Keratinocyte (primary cell): ENCODE data around the gene KCNN4. TPM values are rescaled to one million over a fixed set of nuclear protein-coding genes. Genes with fewer than 3 reads are reported as not detected.

Experiments used
- DNase-seq: peaks from one replicate; pipeline ENCODE4 v3.0.0-alpha.2; 2011; ENCODE audit warnings: low read depth, missing footprints, low spot score
- FAIRE-seq: peaks from 2 replicates; lab custom pipeline; 2011; peaks lifted over from hg19 to GRCh38; lab: Jason Lieb, UNC
- H2AFZ ChIP-seq: 2 replicates; pipeline ENCODE4 v1.6.0; 2012; ENCODE audit warnings: low read length, control low read depth, inconsistent platforms; ENCODE audit not compliant: control insufficient read depth
- H3K27ac ChIP-seq: 2 replicates; pipeline ENCODE4 v1.5.1; 2011; ENCODE audit warnings: low read length; ENCODE audit not compliant: control insufficient read depth, insufficient read depth
- H3K27me3 ChIP-seq: 3 replicates; pipeline ENCODE4 v1.6.0; 2011; ENCODE audit warnings: low read length; ENCODE audit not compliant: control insufficient read depth, insufficient read depth; ENCODE audit errors: extremely low read depth
- H3K36me3 ChIP-seq, 2 experiments: 2 replicates in 1 of 2; 3 replicates in 1 of 2; pipeline ENCODE4 v1.5.1; 2011; ENCODE audit warnings: low read length in 2 of 2, mild to moderate bottlenecking in 1 of 2; ENCODE audit not compliant: control insufficient read depth in 2 of 2, insufficient read depth in 2 of 2; ENCODE audit errors: extremely low read depth in 1 of 2
- H3K4me1 ChIP-seq: 3 replicates; pipeline ENCODE4 v1.5.1; 2011; ENCODE audit warnings: low read length; ENCODE audit not compliant: control insufficient read depth, insufficient read depth; ENCODE audit errors: extremely low read depth
- H3K4me2 ChIP-seq: 3 replicates; pipeline ENCODE4 v1.6.0; 2011; ENCODE audit warnings: low read depth, low read length; ENCODE audit not compliant: control insufficient read depth, insufficient read depth; ENCODE audit errors: extremely low read depth
- H3K4me3 ChIP-seq, 3 experiments: fragments of 200-600 bp in 1 of 3; sonication (generic) in 1 of 3; 2 replicates in 2 of 3; 3 replicates in 1 of 3; pipeline ENCODE4 v1.5.1; 2011 to 2016; ENCODE audit warnings: low read length in 3 of 3, mild to moderate bottlenecking in 3 of 3, control low read depth in 2 of 3, inconsistent platforms in 1 of 3, low read depth in 1 of 3, mixed read lengths in 1 of 3, mixed run types in 1 of 3, moderate library complexity in 1 of 3; ENCODE audit not compliant: control insufficient read depth in 2 of 3, insufficient read depth in 2 of 3; ENCODE audit errors: extremely low read depth in 1 of 3
- H3K79me2 ChIP-seq: 2 replicates; pipeline ENCODE4 v1.6.0; 2012; ENCODE audit warnings: low read length; ENCODE audit not compliant: control insufficient read depth, insufficient read depth
- H3K9ac ChIP-seq: 3 replicates; pipeline ENCODE4 v1.6.0; 2011; ENCODE audit warnings: low read length; ENCODE audit not compliant: control insufficient read depth, insufficient read depth; ENCODE audit errors: extremely low read depth
- H3K9me1 ChIP-seq: 3 replicates; pipeline ENCODE4 v1.6.0; 2011; ENCODE audit warnings: low read length; ENCODE audit not compliant: control insufficient read depth, insufficient read depth; ENCODE audit errors: extremely low read depth
- H3K9me3 ChIP-seq: 2 replicates; pipeline ENCODE4 v1.5.1; 2012; ENCODE audit warnings: low read depth, low read length; ENCODE audit not compliant: control insufficient read depth
- H4K20me1 ChIP-seq: 3 replicates; pipeline ENCODE4 v1.6.0; 2011; ENCODE audit warnings: low read length; ENCODE audit not compliant: control insufficient read depth, insufficient read depth; ENCODE audit errors: extremely low read depth
- EZH2 ChIP-seq: IDR thresholded peaks from one replicate; pipeline ENCODE4 v1.6.1; 2012; ENCODE audit warnings: inconsistent platforms, mild to moderate bottlenecking, low read length, moderate library complexity
- dilution Hi-C: fragments of 300-500 bp; cut with MboI; formaldehyde crosslinking; loops from one replicate; pipeline ENCODE4 v1.7.0; 2020; ENCODE audit warnings: low sequenced_read_pairs; ENCODE audit not compliant: extremely low pct_ligation_motif_present
- polyA plus RNA-seq, 5 experiments: library from polyadenylated mRNA; depleted of rRNA in 3 of 5; stranded (reverse) in 3 of 5; stranded (forward) in 1 of 5; unstranded in 1 of 5; fragments of >200 nt; gene quantifications; 1 replicate in 1 of 5; 2 replicates in 3 of 5; 3 replicates in 1 of 5; pipeline versions ENCODE4 v1.2.1 to v1.2.3, GENCODE V29; 2011 to 2012; ENCODE audit warnings: missing spikeins in 2 of 5, low read depth in 1 of 5, low replicate concordance in 1 of 5
- TF ChIP-seq, protein P1 (sequence below), 3 experiments: IDR thresholded peaks in 1 of 3; conservative IDR thresholded peaks in 1 of 3; optimal IDR thresholded peaks in 1 of 3; 2 replicates in 2 of 3; 3 replicates in 1 of 3; pipeline versions ENCODE3 to v1.5.1; 2011; ENCODE audit warnings: low read length in 3 of 3, mild to moderate bottlenecking in 3 of 3, moderate library complexity in 2 of 3, control low read depth in 1 of 3, inconsistent platforms in 1 of 3; ENCODE audit not compliant: insufficient read depth in 2 of 3; ENCODE audit errors: extremely low read depth in 1 of 3

Gene KCNN4
- polyA plus RNA-seq, 1 donor (not counting 4 experiments of a cell fraction or from before 2014, with no cell fraction given), result 9.8 TPM

DNA sequence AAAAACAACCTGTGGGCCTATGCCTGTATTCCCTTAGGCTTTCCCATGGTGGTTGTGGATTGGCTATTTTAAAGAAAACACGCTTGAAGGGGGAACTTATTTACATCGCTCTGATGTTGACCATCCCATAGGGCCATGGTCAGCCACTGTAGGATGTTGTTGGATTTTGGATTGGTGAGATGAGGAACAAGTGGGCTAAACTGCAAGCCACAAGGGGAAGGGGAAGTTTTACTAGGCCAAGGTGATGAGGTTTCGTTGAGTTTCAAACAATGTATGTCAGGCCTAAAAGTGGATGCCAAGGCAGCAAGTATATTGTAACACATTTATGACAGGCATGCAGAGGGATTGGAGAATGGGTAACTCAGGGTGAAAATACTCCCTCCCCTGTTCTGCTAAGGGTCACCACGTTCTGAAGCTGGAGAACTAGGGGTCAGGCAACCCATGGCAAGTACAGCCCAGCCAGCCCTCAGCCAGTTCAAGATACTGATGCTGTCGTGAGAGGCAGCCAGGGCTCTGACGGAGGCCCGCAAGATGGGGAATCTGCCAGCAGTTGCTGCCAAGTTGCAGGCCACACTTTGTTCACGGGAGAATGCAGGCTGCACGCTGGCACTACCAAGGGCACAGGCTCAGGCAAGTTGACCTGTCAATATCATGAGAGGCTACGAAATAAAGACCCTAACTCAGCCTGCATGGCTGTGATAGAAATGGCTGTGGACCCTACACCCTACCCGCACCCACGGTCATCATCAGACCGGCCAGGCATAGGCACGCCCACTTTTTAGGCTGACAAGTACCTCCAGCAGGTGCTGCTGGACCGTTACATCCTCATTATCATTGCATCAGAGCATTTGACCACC, 53.8 kb downstream of the KCNN4 start:
- H3K9me1 ChIP-seq, result no peaks in the 10 kb centered on the region
- FAIRE-seq, result no peak
- no peak overlapping the region for H3K4me2 ChIP-seq
- TF ChIP-seq EZH2, result no peak
- TF ChIP-seq, protein P1, sequence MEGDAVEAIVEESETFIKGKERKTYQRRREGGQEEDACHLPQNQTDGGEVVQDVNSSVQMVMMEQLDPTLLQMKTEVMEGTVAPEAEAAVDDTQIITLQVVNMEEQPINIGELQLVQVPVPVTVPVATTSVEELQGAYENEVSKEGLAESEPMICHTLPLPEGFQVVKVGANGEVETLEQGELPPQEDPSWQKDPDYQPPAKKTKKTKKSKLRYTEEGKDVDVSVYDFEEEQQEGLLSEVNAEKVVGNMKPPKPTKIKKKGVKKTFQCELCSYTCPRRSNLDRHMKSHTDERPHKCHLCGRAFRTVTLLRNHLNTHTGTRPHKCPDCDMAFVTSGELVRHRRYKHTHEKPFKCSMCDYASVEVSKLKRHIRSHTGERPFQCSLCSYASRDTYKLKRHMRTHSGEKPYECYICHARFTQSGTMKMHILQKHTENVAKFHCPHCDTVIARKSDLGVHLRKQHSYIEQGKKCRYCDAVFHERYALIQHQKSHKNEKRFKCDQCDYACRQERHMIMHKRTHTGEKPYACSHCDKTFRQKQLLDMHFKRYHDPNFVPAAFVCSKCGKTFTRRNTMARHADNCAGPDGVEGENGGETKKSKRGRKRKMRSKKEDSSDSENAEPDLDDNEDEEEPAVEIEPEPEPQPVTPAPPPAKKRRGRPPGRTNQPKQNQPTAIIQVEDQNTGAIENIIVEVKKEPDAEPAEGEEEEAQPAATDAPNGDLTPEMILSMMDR (optimal IDR thresholded peaks at IDR 0.05 in 1 of 3, IDR thresholded peaks at IDR 0.05 in 1 of 3, conservative IDR thresholded peaks at IDR 0.05 in 1 of 3; ENCODE audit: extremely low read depth in 1 of 3, insufficient read depth in 2 of 3, low read length in 3 of 3), result no peak
- no peaks in the 10 kb centered on the region for H4K20me1 ChIP-seq
- dilution Hi-C loops, result no loop called here
- DNase-seq, result no peak
- no peak overlapping the region for H3K9ac ChIP-seq
- no peak overlapping the region for H3K4me3 ChIP-seq
- no peak overlapping the region for H2AFZ ChIP-seq
- no peaks in the 10 kb centered on the region for H3K27me3 ChIP-seq
- no peaks in the 10 kb centered on the region for H3K79me2 ChIP-seq
- no peak overlapping the region for H3K27ac ChIP-seq
- no peaks in the 10 kb centered on the region for H3K4me1 ChIP-seq
- no peaks in the 10 kb centered on the region for H3K9me3 ChIP-seq
- H3K36me3 ChIP-seq, result peaks cover 19 to 25% of the 10 kb centered on the region in 2 experiments

DNA sequence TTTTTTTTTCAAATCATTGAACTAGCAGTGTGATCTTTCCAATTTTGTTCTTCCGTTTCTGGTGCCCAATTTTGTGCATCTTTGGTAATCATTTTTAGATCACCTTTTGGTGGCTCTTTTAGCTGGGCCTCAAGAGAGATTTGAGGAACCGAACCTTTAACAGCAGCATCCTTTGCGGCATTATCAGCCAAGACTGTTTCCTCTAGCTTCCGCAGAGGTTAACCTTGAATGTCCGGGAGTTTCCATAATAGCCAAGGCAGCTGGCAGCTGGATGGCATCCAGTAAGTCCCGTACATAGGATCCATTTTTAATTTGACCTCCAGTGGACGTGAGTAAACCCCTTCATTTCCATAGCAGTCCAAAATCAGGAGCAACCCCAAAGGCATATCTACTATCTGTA, 55.3 kb downstream of the KCNN4 start:
- Histone ChIP-seq H3K79me2 (no peaks in the 10 kb centered on the region), H3K4me2 (no peak overlapping the region), H3K9ac (no peak overlapping the region), H3K9me3 (no peaks in the 10 kb centered on the region), H3K4me3 (no peak overlapping the region), H4K20me1 (no peaks in the 10 kb centered on the region), H3K9me1 (no peaks in the 10 kb centered on the region), H3K4me1 (no peaks in the 10 kb centered on the region), H2AFZ (no peak overlapping the region), H3K27me3 (no peaks in the 10 kb centered on the region), H3K27ac (no peak overlapping the region), H3K36me3 (peaks cover 6 to 13% of the 10 kb centered on the region in 2 experiments)
- DNase-seq, result no peak
- TF ChIP-seq EZH2, result no peak
- TF ChIP-seq, protein P1 (optimal IDR thresholded peaks at IDR 0.05 in 1 of 3, IDR thresholded peaks at IDR 0.05 in 1 of 3, conservative IDR thresholded peaks at IDR 0.05 in 1 of 3; ENCODE audit: extremely low read depth in 1 of 3, insufficient read depth in 2 of 3, low read length in 3 of 3), result no peak
- no peak for FAIRE-seq
- dilution Hi-C loops, result no loop called here
